Amniotic epithelial cell (primary cell): ENCODE measurements around the gene NUAK2.
"Not testable (repeated sequence)": the region's sequence is repeated elsewhere in the genome, so short reads cannot be mapped to it uniquely, and the experiment has no call there.

Source experiments
- DNase-seq: peaks from one replicate; pipeline ENCODE4 v3.0.0-alpha.2; 2010; ENCODE audit warnings: low read depth

NUAK2 gene

DNA sequence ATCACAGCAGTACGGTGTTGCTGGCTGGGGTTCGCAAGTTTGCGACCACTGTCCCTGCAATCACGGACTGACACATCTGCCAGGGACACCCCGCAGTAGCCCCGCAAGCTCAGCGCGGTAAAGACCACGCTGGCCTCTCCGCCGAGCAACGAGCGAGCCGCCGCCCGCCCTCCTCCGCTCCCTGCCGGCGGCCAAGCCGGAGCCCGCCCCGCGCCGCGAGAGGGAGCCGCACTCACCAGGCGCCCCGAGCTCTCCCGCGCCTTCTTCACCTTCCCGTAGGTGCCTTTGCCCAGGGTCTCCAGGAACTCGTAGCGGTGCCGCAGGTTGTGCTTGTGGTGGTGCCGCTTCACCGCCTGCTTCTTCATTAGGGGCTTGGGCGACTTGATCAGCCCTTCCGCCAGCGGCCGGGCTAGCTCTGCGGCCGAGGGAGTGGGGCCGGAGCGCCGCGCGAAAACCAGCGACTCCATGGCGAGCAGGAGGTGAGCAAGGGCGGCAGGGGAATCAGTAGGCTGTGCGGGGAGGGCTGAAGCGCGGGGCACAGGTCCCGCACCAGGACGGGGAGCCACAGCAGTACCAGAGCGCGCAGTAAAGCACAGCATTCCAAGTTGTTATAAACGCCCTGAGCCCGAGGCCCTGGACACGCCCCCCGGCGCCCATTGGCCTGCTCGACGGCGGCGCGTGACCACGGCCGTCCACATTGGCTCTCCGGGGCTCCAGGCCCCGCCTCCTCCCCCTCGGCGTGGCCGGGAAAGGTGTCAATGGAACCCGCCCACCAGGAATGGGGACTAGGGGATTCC lies at the start of gene NUAK2:
Gene NUAK2, minus strand, starts transcription at position 584 of the 797 bp plus-strand sequence. Its CDS starts 117 bp downstream, at position 467.
- DNase-seq = peak; percentile 83

DNA sequence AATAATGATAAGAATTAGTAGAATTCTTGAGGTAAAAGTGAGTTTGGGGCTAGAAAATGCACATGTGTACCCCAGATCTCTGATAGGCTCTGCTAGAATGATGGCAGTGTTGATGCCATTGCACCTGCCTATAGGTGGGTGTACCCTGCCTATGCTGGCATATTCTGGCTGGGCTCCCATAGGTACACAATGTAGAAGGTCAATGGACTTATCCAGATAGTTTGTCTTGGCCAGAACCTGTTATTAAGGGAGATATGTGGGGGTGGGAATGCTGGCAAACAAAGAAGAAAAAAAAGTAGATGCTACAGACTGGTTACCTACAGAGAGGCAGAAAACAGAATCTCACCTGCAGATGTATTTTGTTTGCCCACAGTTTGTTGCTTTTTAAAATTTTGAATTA lies 49.2 kb upstream of the NUAK2 start:
- no peak for DNase-seq

DNA sequence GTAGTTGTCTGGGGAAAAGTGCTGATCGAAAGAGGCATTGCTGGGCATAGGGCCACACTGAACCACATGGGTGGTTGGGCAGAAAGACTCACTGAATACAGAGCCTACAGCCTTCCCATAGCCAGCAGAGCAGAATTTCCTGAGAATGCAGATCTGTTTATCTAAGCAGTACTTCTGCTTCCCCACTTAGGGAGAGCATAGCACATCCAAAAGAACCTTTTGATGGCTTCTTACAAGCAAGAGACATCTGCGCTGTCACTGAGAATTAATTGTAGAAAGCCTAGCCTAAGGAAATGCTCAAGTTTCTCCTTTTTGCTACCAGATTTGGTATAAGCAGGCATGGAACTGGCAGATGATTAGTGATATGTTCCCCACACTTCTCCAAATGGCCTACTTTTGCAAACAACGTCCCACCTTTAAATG lies 48.2 kb upstream of the NUAK2 start:
- DNase-seq = no peak

DNA sequence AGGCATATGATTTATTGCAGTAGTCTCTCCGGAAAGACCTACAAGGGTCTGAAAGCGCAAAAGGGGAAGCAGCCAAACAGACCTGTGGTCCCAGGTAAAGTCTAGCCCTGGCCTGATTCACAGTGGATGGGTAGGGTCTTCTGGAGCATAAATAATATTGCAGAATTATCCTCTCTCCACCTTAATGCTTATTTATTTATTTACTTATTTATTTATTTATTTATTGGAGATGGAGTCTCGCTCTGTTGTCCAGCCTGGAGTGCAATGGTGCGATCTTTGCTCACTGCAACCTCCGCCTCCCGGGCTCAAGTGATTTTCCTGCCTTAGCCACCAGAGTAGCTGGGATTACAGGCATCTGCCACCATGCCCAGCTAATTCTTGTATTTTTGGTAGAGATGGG lies 46.9 kb upstream of the NUAK2 start:
- no peak for DNase-seq

DNA sequence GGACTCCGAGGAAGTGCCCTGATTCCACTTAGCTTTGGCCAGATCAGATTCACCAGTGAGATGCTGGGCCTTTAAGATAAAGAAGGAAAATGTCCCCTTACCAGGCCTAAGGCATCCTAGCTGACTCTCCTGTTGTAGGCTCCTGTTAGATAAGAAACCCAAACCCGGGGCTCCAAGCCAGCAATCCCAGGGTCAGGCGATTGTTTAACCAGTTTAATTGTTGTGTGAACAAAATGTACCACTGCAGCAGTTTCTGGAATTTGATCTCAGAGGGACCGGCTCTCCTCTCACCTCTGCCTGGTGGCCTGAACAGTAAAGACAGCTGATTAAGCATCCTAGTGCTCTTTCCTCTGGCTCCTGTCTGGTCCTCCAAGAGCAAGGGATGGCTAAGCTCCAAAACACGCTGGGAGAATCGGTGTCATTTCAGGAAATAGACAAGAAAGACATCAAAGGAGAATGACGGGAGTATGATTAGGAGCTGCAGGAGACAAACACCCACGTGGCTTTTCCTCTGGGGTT lies 44.5 kb upstream of the NUAK2 start:
- no peak for DNase-seq

DNA sequence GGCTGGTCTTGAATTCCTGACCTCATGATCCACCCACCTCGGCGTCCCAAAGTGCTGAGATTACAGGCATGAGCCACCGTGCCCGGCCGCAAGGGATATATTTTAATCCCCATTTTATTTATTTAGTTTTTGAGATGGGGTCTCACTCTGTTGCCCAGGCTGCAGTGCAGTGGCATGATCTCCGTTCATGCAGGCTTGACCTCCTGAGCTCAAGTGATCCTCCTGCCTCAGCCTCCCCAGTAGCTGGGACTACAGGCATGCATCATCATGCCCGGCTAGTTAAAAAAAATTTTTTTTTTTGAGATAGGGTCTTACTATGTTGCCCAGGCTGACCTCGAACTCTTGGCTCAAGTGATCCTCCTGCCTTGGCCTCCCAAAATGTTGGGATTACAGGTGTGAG lies 43.5 kb upstream of the NUAK2 start:
- not testable (repeated sequence) for DNase-seq

DNA sequence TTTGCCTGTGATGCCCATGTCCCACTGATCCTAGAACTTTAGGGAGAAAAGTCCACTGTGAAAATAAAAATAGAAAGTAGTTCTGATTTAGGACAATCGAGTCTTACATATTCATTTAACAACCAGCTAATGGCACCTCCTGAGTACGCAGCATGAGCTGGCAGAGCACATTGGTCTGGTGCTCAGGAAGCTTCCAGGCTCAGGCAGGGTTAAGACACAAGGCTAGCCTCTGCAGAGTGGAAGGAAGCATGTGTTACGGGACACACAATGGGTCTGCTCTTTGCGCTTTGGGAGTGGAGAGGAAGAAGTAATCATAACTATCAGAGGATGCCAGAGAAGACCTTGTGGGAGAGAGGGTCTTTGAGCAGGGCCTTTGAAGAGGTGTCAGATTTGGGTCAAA lies 39.3 kb upstream of the NUAK2 start:
- DNase-seq = no peak

DNA sequence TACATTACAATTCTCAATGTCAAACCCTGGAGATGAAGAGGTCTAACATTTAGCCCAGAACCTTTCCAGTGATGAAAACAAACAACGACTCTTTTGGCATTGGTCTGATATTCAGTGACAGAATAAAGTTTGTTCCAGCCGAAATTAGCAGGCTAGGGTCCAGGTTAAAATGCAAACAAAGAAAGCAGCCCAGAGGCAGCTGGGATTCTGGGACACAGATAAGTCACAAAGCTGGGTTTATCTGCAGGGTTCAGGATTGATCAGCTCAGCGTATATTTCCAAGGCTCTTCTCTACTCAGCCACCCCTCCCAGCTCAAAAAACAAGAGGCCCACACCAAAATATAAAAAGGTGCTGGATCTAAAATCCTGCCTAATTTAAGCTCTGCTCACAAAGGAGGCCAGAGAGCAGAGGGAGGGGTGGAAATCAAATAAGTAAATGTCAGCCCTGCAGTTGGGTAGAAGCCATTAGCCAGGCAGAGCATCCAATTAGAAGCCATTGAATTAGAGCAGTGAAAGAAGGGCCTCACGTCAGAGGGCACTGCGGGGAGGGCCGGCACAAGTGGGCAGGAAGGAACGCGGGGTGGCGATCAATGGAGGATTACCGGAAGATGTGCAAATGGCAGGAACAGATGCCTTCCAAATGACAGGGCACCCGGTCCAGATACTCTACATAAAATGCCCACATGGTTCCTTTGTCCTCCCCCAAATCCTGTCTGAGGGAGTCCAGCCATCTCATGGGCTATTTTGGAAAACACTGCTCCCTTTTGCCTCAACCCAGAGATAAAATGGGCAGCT lies 38.4 kb upstream of the NUAK2 start:
- no peak for DNase-seq

DNA sequence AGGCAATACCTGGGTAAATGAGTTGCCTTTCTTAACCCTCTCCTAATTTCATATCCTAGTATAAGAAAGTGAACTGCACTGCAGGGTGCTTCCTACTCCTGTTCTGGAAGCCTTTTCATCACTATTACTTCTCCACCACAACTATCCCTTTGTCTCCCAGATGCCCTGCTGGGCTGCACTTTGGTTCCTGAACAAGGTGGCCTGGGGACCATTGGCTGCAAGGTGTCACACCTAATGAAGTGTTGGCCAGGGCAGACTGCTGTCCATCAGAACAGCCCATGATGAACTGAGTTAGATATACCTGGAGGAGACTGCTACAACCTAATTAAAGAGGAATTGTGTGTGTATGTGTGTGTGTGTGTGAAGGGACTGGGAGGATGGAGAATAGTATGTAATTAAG lies 37.0 kb upstream of the NUAK2 start:
- no peak for DNase-seq

DNA sequence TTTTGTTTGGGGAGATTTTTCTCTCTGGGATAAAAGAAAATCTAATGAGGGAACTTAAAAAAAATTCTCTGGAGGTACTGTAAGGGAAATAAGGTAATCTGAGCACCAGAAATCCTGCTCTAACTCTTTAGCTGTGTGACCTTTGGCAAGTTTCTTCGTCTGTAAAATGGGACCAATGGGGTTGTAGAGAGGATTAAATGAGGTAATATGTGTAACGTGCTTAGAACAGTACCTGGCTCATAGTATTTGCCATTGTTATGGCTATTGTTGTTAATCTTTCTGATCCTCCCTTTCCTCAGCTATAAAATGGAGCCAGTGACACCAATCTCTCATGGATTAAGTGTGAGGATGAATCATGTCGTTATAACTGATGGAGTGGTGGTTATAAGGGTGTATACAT lies 36.0 kb upstream of the NUAK2 start:
- no peak for DNase-seq

DNA sequence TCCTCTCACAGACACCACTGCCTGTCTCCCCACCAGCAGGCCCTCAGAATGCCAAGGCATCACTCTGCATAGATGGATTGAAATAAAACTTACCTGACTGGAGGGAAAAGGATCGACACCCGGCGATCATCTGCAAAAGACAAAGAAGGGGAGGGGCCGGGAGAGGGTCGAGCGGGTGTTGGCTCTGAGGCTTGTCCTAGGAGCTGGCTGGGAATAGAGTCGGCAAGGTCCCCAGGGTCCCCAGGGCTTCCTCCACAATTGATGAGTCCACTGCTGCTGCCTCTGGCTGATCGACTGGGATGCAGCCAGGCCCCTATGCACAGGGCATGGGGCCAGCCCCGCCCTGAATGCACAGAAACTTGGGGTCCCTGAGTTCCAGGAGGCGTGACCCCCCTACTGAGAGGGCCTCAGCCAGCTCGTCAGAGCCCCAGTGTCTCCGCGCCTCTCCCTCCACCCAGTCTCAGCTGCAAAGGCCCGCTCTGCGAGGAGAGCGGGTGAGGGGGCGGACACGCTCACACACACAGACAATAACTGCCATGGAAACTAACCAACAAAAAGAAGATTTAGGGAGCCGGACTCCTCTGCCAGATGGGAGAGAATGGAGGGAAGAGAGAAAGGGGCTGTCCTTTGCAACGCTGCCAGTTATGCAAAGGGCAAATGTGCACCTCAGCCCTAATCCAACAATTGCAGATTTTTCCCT lies 35.0 kb upstream of the NUAK2 start, which contains the start of gene KLHDC8A:
Gene KLHDC8A, minus strand, starts transcription at position 483 of the 700 bp plus-strand sequence. CDS start 13,318 bp downstream, outside the sequence.
- DNase-seq = peak; percentile 21

DNA sequence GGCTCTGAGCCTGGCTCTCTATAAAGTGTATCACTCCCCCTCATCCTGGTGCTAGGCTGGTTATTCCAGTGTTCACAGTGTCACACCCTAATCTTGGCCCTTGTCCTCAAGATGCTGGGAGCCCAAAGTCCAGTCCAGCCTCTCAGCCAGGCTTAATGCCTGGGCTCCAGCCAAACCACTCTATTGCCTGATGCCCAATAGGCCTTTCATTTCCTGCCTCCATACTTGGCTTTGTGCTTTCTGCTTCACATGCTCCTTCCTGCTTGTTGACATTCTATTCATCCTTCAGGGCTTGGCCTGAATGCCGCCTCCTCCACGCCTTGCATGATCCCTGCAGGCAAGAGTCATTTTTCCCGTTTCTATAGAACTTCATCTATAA lies 33.5 kb upstream of the NUAK2 start:
- DNase-seq = peak; percentile 68

DNA sequence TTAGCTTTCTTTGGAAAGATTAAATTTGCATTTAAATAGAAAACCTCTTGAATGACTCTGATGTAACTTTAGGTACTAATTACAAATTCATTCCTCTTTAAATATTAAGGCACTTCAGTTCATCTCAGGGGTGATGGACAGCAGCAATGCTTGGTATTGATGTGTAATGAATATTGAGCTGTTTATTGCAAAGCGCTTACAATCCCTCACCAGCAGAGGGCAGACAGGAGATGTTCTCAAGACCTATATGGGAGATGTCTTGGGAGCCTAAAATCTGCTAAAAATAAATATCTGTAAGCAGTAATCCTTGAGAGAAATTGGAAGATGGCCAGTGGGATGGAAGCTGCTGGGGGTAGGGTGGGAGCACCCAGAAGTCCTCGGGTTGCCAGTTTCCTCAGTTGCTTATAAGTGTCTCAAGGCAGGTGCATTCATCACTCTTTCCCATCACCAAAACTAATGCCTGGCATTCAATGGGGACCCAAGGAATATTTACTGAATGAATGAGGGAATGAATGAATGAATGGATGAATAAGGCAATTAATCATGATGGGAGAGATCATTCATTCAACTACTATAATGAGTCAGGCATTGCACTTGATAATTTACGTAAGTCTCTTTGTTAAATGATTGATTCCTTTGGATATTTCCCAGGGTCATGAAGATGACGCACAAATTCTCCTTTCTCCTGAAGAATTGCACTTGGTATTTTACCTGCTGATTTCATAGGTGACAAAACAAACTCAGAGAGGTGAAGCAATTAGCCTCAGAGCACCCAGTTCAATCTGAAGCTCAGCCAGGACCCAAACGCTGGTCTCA lies 32.9 kb upstream of the NUAK2 start:
- peak; percentile 62 for DNase-seq

DNA sequence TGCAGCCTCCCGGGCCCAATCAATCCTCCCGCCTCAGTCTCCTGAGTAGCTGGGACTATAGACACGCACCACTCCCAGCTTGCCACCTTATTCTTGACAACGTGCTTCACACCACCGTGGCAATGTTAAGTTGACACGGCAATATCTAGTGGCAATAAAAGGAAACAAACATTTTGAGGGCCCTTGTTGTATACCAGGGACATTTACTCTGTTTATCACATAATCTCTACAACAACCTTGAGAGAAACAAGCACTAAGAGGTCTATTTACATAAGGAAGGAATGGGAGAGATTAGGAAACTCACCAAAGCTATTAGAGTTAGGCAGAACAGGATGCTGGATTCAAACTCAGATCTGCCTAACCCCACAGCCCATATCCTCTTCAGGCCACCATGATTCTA lies 32.1 kb upstream of the NUAK2 start:
- DNase-seq = peak; percentile 44

DNA sequence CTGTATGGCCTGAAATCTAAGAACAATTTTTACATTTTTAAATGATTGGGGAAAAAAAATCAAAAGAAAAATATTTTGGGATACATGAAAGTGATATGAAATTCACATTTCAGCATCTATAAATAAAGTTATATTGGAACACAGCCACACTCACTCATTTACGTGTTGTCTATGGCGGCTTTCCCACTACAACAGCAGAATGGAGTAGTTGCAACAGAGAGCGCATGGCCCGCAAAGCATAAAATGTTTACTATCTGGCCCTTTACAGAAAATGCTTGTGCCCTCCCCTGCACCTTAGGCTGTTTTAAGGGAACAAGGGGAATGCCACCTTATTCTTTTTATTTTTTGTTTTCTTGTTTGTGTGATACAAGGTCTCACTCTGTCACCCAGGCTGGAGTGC lies 31.6 kb upstream of the NUAK2 start:
- DNase-seq = no peak

DNA sequence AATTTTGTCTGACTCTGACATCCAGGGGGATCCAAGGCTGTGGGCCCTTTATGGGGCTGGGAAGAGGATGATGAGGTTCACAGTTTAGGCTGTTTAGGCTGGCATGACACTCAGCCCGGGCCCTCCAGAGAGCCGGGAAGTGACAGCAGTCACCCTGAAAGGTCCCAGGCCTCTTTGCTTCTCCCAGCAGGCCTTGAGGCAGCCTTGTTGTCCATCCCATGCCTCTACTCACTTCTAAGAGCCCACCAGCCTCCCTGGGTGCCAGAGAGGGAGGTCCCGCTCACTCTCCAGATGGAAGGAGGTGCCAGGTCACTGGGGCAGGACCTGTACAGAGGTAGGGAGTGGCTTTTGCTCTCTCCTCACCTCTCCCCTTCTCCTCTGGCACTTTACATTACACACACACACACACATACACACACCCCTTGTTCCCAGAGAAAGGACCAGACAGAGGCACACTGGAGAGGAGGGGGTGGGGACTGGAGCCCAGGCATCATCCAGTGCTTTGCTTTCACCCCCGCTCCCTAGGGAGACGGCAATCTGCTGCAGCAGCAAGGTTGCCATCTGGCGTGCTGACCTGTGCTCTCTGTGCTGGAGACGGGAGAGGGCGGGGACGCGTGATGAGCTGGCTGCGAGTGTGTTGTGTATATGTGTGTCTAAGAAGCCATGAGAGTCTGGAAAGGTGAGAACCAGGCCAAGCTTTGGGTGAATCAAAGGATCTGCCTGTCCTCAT lies 30.6 kb upstream of the NUAK2 start:
- peak; percentile 43 for DNase-seq

DNA sequence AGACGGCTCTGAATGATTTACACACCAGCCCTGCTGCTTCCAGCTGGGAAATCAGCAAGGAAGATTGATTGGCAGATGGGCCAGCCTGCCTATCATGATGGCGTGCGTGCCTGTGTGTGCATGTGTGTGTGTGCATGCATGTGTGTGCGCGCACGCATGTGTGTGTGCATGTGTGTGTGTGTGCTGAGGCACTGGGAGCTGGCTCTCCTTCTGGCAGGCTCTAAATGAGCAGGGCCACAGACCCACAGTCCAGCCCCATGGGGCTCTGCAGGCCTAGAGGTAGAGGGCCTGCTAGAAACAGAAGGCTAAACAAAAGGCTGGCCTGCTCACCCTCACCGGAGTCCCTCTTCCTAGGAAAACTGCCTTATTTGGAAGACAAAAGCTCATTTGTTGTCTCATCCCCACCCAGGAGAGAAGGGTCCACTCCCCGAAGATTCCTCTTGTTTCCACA lies 29.2 kb upstream of the NUAK2 start:
- DNase-seq = no peak

DNA sequence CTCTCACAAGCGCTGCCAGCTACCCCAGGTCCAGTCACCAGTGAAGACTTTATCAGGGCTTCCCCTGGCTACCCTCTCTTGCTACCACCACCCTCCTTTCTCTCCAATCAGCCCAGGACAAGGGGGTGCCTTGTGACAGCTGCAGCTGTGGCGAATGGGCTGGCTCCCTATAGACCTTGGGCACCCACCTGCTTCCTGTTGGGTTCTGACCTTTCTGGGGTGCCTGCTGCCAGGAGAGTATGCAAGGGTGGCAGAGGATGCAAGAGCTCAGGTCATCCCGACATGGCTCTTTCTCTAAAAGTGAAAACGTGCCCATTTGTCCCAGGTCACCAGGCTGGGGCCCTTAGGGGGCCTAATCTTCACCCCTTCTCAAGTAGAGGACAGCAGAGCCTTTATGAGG lies 28.6 kb upstream of the NUAK2 start:
- no peak for DNase-seq

DNA sequence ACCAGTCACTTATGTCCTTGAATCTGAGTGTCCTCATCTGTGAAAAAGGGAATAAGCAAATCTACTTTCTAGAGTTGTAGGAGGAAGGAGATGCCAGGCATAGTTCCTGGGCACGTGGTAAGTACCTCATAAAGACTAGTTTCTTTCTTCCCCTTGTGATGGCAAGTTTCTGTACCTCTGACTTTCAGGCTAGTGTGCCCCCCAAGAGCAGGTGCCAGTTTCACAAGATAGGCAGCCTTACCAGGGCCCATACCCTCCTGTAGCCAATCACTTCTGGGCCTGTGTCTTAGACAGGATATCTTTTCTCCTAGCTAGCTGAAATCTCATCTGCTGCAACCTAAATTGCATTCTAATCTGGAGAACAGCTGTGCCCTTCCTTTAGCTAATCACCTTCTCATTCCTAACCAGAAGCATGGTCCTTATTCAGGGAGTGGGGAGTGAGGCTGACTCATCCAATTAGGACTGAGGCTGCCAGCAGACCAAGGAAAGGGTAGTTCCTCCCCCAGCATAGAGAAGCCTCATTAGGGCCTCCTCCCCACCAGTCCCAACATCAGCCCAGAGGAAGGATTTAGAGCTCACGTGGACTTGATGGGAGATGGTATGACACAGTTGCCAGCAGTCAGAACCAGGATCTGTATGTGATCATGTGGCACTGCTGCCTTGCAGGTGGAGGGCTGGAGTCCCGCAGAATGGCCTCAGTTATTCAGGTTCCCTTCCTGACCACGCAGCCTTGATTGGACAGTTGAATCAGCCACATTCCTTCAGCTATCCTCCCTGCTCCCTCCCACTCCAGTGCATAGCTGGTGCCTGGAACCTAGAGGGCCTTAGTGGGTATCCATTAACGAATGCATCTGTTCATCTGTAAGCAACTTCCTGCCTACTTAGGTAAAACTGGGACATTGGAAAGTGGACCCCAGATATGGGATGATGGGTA lies 27.3 kb upstream of the NUAK2 start:
- peak; percentile 66 for DNase-seq
